GM13976 (cell line): ENCODE data around the gene MMP21.

ENCODE experiments used
- DNase-seq: peaks from one replicate; pipeline ENCODE4 v3.0.0; 2012; ENCODE audit warnings: low spot score
- CTCF ChIP-seq: IDR thresholded peaks from 2 replicates; pipeline ENCODE4 v1.5.1; 2012; ENCODE audit warnings: borderline replicate concordance, mild to moderate bottlenecking; ENCODE audit not compliant: insufficient read depth; ENCODE audit errors: extremely low read depth, missing control alignments, control extremely low read depth
- in situ Hi-C: fragments of 300-500 bp; cut with MboI; formaldehyde crosslinking; loops from one replicate; pipeline ENCODE4 v1.12.0; 2022; ENCODE audit warnings: low sequenced_read_pairs, mixed read lengths, inconsistent platforms; ENCODE audit not compliant: unreplicated experiment

The MMP21 gene

GRCh38 chr10:125816548-125816947, 40.9 kb upstream of the MMP21 start:
- no peak for DNase-seq

GRCh38 chr10:125815764-125816163, 40.1 kb upstream of the MMP21 start:
- DNase-seq, result no peak
- in situ Hi-C loops, result no loop called here
- no peak for TF ChIP-seq CTCF

More at GRCh38 chr10:125816548-125816947, 40.9 kb upstream of the MMP21 start:
- no peak for TF ChIP-seq CTCF
- in situ Hi-C loops, result no loop called here

- no peak for TF ChIP-seq CTCF
- no peak for DNase-seq
- in situ Hi-C loops, result no loop called here
Measured at GRCh38 chr10:125812128-125812750, 36.6 kb upstream of the MMP21 start.

GRCh38 chr10:125811251-125811650, 35.6 kb upstream of the MMP21 start:
- DNase-seq, result no peak
- in situ Hi-C loops, result no loop called here
- TF ChIP-seq CTCF, result no peak

- TF ChIP-seq CTCF, result no peak
- in situ Hi-C loops, result no loop called here
- no peak for DNase-seq
Measured at GRCh38 chr10:125808047-125808446, 32.4 kb upstream of the MMP21 start.

GRCh38 chr10:125802739-125803138, 27.1 kb upstream of the MMP21 start:
- no peak for TF ChIP-seq CTCF
- in situ Hi-C loops, result no loop called here
- no peak for DNase-seq
